GM23338 (cell line): Measurements from ENCODE around the gene PIK3C3. TPM values are rescaled to one million over a fixed set of nuclear protein-coding genes. Genes with fewer than 3 reads are reported as not detected.

Experiments used
- ATAC-seq: fragments of 200-7000 bp; cut with Tn5 transposase; 3 replicates; pipeline ENCODE4 v1.9.1; 2020
- DNase-seq: peaks from one replicate; pipeline ENCODE4 v3.0.0-alpha.2; 2015; ENCODE audit warnings: low spot score
- H2AFZ ChIP-seq: fragments of 200-600 bp; sonication (generic); 2 replicates; pipeline ENCODE4 v1.8.0; 2016; ENCODE audit warnings: antibody characterized with exemption, mild to moderate bottlenecking, moderate library complexity
- H3F3A ChIP-seq: fragments of 200-600 bp; sonication (generic); replicated peaks from 2 replicates; pipeline ENCODE4 v1.8.0; 2017; ENCODE audit warnings: antibody characterized with exemption, mixed run types, low read depth
- H3K27ac ChIP-seq: fragments of 200-600 bp; sonication (generic); 2 replicates; pipeline ENCODE4 v1.6.1; 2016; ENCODE audit warnings: low read depth
- H3K27me3 ChIP-seq: fragments of 200-600 bp; sonication (generic); 2 replicates; pipeline ENCODE4 v1.8.0; 2016; ENCODE audit warnings: mild to moderate bottlenecking, mixed run types, moderate library complexity; ENCODE audit not compliant: insufficient read depth
- H3K36me3 ChIP-seq: fragments of 200-600 bp; sonication (generic); 2 replicates; pipeline ENCODE4 v1.8.0; 2016; ENCODE audit warnings: mild to moderate bottlenecking; ENCODE audit not compliant: insufficient read depth
- H3K4me1 ChIP-seq: fragments of 200-600 bp; sonication (generic); 2 replicates; pipeline ENCODE4 v1.8.0; 2016; ENCODE audit warnings: mild to moderate bottlenecking, moderate library complexity; ENCODE audit not compliant: insufficient read depth
- H3K4me2 ChIP-seq: fragments of 200-600 bp; sonication (generic); 2 replicates; pipeline ENCODE4 v1.7.1; 2017; ENCODE audit warnings: mixed run types
- H3K4me3 ChIP-seq: fragments of 200-600 bp; sonication (generic); 2 replicates; pipeline ENCODE4 v1.6.1; 2016; ENCODE audit warnings: mixed run types
- H3K79me2 ChIP-seq: fragments of 200-600 bp; sonication (generic); replicated peaks from 2 replicates; pipeline ENCODE4 v1.8.0; 2017; ENCODE audit warnings: mild to moderate bottlenecking; ENCODE audit not compliant: insufficient read depth
- H3K9me2 ChIP-seq: fragments of 200-600 bp; sonication (generic); 2 replicates; pipeline ENCODE4 v1.8.0; 2017; ENCODE audit not compliant: insufficient read depth
- H4K20me1 ChIP-seq: fragments of 200-600 bp; sonication (generic); replicated peaks from 2 replicates; pipeline ENCODE4 v1.8.0; 2017; ENCODE audit warnings: mild to moderate bottlenecking; ENCODE audit not compliant: insufficient read depth
- H3K27ac Mint-ChIP-seq: 2 replicates; pipeline ENCODE4 v1.8.0; 2020; ENCODE audit warnings: inconsistent platforms, mild to moderate bottlenecking, moderate library complexity, mixed read lengths
- H3K27me3 Mint-ChIP-seq: 3 replicates; pipeline ENCODE4 v1.8.0; 2022; ENCODE audit warnings: low read depth, mild to moderate bottlenecking, moderate library complexity, mixed read lengths, inconsistent platforms; ENCODE audit not compliant: insufficient read depth, poor library complexity
- H3K36me3 Mint-ChIP-seq: 3 replicates; pipeline ENCODE4 v1.8.0; 2021; ENCODE audit warnings: low read depth, mild to moderate bottlenecking, inconsistent platforms, moderate library complexity, mixed read lengths
- H3K4me1 Mint-ChIP-seq: 3 replicates; pipeline ENCODE4 v1.8.0; 2020; ENCODE audit warnings: mild to moderate bottlenecking, inconsistent platforms, mixed read lengths
- H3K4me3 Mint-ChIP-seq: 3 replicates; pipeline ENCODE4 v1.8.0; 2021; ENCODE audit warnings: moderate library complexity, mild to moderate bottlenecking, inconsistent platforms, mixed read lengths
- H3K9me3 Mint-ChIP-seq: 3 replicates; pipeline ENCODE4 v1.8.0; 2020; ENCODE audit warnings: moderate library complexity, mild to moderate bottlenecking, inconsistent platforms, mixed read lengths
- CREB1 ChIP-seq: fragments of 250-450 bp; sonication (Bioruptor Pico); IDR thresholded peaks from 2 replicates; pipeline ENCODE4 v1.5.0; 2020; ENCODE audit warnings: low read depth, mild to moderate bottlenecking, moderate library complexity
- EZH2 ChIP-seq: fragments of 200-600 bp; sonication (generic); IDR thresholded peaks from one replicate; pipeline ENCODE4 v1.8.0; 2017; ENCODE audit warnings: antibody characterized with exemption, mild to moderate bottlenecking, low read depth; ENCODE audit not compliant: unreplicated experiment
- EZH2phosphoT487 ChIP-seq: fragments of 200-600 bp; sonication (generic); IDR thresholded peaks from one replicate; pipeline ENCODE4 v1.8.1; 2018; ENCODE audit warnings: antibody characterized with exemption; ENCODE audit not compliant: unreplicated experiment
- JUNB ChIP-seq: IDR thresholded peaks from one replicate; pipeline ENCODE4 v1.6.1; 2016; ENCODE audit warnings: antibody characterized with exemption; ENCODE audit not compliant: unreplicated experiment
- NANOG ChIP-seq: IDR thresholded peaks from 2 replicates; pipeline ENCODE4 v1.6.1; 2016; ENCODE audit warnings: antibody characterized with exemption, borderline replicate concordance
- POLR2AphosphoS5 ChIP-seq: IDR thresholded peaks from 2 replicates; pipeline ENCODE4 v1.6.1; 2016; ENCODE audit warnings: antibody characterized with exemption, low read depth
- STAT1 ChIP-seq: IDR thresholded peaks from one replicate; pipeline ENCODE4 v1.6.1; 2016; ENCODE audit warnings: antibody characterized with exemption; ENCODE audit not compliant: unreplicated experiment
- ZNF114 ChIP-seq: fragments of 250-450 bp; sonication (Bioruptor Pico); IDR thresholded peaks from 2 replicates; pipeline ENCODE4 v1.5.0; 2020; ENCODE audit warnings: mild to moderate bottlenecking, moderate library complexity
- ZNF331 ChIP-seq: fragments of 250-450 bp; sonication (Bioruptor Pico); IDR thresholded peaks from 2 replicates; pipeline ENCODE4 v1.5.0; 2020; ENCODE audit warnings: low read depth, mild to moderate bottlenecking, moderate library complexity
- polyA plus RNA-seq: library from polyadenylated mRNA; unstranded; fragments of >200 nt; fragmentation: Nextera tagmentation; extraction: Ambion mirVana; gene quantifications from 2 replicates; pipeline ENCODE4 v1.2.1, GENCODE V29; 2016
- total RNA-seq: library from RNA; depleted of rRNA; stranded (reverse); fragments of >200 nt; shearing (Covaris generic); gene quantifications from 2 replicates; pipeline ENCODE4 v1.2.3, GENCODE V29; 2014
- TF ChIP-seq, protein P1 (sequence below): fragments of 250-450 bp; sonication (Bioruptor Pico); IDR thresholded peaks from 2 replicates; pipeline ENCODE4 v1.5.0; 2020; ENCODE audit warnings: mild to moderate bottlenecking, moderate library complexity
- TF ChIP-seq, protein P2 (sequence below): IDR thresholded peaks from 2 replicates; pipeline ENCODE4 v1.6.1; 2016; ENCODE audit warnings: antibody characterized with exemption
- TF ChIP-seq, protein P3 (sequence below), 2 experiments: fragments of 200-600 bp in 1 of 2; sonication (generic) in 1 of 2; conservative IDR thresholded peaks; 2 replicates each; pipeline versions ENCODE4 v1.5.1 to v1.6.1; 2016 to 2017; ENCODE audit warnings: antibody characterized with exemption in 2 of 2, low read depth in 2 of 2, mild to moderate bottlenecking in 2 of 2, moderate library complexity in 1 of 2
- TF ChIP-seq, protein P4 (sequence below): IDR thresholded peaks from one replicate; pipeline ENCODE4 v1.6.1; 2018; ENCODE audit warnings: antibody characterized with exemption; ENCODE audit not compliant: unreplicated experiment

The PIK3C3 gene
- total and polyA plus RNA-seq, 2 experiments from 2014 or later, result 25.9 to 35.4 TPM

DNA sequence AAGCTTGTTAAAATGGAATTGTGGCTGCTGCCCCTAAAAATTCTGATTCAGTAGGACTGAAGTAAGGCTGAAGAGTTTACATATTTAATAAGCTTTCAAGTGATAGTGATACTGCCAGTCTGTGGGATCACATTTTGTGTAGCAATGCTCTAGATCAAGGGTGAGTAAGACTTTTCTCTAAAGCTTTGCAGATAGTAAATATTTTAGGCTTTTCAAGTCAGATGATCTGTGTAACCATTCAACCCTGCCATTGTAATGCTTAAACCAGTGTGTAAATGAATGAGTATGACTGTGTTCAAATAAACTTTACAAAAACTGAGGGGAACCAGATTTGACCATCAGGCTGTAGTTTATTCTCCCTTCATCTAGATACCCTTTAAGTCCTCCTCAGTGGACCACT is 92.7 kb downstream of the PIK3C3 start:
- H4K20me1 ChIP-seq, result no peaks in the 10 kb centered on the region
- no peak for DNase-seq
- no peak overlapping the region for H3K27ac Mint-ChIP-seq
- no peak overlapping the region for H3K4me3 ChIP-seq
- no peaks in the 10 kb centered on the region for H3K27me3 ChIP-seq
- peaks cover 17% of the 10 kb centered on the region; the same call in 2 of the 3 replicates for H3K36me3 Mint-ChIP-seq
- no peaks in the 10 kb centered on the region for H3F3A ChIP-seq
- no peaks in the 10 kb centered on the region for H3K27me3 Mint-ChIP-seq
- TF ChIP-seq EZH2, result no peak
- TF ChIP-seq JUNB, result no peak
- no peak for TF ChIP-seq NANOG
- TF ChIP-seq POLR2AphosphoS5, result no peak
- no peak for TF ChIP-seq ZNF331
- TF ChIP-seq, protein P1, sequence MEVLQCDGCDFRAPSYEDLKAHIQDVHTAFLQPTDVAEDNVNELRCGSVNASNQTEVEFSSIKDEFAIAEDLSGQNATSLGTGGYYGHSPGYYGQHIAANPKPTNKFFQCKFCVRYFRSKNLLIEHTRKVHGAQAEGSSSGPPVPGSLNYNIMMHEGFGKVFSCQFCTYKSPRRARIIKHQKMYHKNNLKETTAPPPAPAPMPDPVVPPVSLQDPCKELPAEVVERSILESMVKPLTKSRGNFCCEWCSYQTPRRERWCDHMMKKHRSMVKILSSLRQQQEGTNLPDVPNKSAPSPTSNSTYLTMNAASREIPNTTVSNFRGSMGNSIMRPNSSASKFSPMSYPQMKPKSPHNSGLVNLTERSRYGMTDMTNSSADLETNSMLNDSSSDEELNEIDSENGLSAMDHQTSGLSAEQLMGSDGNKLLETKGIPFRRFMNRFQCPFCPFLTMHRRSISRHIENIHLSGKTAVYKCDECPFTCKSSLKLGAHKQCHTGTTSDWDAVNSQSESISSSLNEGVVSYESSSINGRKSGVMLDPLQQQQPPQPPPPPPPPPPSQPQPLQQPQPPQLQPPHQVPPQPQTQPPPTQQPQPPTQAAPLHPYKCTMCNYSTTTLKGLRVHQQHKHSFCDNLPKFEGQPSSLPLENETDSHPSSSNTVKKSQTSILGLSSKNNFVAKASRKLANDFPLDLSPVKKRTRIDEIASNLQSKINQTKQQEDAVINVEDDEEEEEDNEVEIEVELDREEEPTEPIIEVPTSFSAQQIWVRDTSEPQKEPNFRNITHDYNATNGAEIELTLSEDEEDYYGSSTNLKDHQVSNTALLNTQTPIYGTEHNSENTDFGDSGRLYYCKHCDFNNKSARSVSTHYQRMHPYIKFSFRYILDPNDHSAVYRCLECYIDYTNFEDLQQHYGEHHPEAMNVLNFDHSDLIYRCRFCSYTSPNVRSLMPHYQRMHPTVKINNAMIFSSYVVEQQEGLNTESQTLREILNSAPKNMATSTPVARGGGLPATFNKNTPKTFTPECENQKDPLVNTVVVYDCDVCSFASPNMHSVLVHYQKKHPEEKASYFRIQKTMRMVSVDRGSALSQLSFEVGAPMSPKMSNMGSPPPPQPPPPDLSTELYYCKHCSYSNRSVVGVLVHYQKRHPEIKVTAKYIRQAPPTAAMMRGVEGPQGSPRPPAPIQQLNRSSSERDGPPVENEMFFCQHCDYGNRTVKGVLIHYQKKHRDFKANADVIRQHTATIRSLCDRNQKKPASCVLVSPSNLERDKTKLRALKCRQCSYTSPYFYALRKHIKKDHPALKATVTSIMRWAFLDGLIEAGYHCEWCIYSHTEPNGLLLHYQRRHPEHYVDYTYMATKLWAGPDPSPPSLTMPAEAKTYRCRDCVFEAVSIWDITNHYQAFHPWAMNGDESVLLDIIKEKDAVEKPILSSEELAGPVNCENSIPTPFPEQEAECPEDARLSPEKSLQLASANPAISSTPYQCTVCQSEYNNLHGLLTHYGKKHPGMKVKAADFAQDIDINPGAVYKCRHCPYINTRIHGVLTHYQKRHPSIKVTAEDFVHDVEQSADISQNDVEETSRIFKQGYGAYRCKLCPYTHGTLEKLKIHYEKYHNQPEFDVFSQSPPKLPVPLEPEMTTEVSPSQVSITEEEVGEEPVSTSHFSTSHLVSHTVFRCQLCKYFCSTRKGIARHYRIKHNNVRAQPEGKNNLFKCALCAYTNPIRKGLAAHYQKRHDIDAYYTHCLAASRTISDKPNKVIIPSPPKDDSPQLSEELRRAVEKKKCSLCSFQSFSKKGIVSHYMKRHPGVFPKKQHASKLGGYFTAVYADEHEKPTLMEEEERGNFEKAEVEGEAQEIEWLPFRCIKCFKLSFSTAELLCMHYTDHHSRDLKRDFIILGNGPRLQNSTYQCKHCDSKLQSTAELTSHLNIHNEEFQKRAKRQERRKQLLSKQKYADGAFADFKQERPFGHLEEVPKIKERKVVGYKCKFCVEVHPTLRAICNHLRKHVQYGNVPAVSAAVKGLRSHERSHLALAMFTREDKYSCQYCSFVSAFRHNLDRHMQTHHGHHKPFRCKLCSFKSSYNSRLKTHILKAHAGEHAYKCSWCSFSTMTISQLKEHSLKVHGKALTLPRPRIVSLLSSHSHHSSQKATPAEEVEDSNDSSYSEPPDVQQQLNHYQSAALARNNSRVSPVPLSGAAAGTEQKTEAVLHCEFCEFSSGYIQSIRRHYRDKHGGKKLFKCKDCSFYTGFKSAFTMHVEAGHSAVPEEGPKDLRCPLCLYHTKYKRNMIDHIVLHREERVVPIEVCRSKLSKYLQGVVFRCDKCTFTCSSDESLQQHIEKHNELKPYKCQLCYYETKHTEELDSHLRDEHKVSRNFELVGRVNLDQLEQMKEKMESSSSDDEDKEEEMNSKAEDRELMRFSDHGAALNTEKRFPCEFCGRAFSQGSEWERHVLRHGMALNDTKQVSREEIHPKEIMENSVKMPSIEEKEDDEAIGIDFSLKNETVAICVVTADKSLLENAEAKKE (CRISPR knock-in tag), result no peak
- no peak for TF ChIP-seq STAT1
- TF ChIP-seq CREB1 (CRISPR knock-in tag), result no peak
- TF ChIP-seq, protein P2, sequence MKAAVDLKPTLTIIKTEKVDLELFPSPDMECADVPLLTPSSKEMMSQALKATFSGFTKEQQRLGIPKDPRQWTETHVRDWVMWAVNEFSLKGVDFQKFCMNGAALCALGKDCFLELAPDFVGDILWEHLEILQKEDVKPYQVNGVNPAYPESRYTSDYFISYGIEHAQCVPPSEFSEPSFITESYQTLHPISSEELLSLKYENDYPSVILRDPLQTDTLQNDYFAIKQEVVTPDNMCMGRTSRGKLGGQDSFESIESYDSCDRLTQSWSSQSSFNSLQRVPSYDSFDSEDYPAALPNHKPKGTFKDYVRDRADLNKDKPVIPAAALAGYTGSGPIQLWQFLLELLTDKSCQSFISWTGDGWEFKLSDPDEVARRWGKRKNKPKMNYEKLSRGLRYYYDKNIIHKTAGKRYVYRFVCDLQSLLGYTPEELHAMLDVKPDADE, result no peak
- no peak for TF ChIP-seq EZH2phosphoT487
- TF ChIP-seq, protein P3, sequence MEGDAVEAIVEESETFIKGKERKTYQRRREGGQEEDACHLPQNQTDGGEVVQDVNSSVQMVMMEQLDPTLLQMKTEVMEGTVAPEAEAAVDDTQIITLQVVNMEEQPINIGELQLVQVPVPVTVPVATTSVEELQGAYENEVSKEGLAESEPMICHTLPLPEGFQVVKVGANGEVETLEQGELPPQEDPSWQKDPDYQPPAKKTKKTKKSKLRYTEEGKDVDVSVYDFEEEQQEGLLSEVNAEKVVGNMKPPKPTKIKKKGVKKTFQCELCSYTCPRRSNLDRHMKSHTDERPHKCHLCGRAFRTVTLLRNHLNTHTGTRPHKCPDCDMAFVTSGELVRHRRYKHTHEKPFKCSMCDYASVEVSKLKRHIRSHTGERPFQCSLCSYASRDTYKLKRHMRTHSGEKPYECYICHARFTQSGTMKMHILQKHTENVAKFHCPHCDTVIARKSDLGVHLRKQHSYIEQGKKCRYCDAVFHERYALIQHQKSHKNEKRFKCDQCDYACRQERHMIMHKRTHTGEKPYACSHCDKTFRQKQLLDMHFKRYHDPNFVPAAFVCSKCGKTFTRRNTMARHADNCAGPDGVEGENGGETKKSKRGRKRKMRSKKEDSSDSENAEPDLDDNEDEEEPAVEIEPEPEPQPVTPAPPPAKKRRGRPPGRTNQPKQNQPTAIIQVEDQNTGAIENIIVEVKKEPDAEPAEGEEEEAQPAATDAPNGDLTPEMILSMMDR (conservative IDR thresholded peaks at IDR 0.05; ENCODE audit: low read depth in 2 of 2), result no peak
- TF ChIP-seq, protein P4, sequence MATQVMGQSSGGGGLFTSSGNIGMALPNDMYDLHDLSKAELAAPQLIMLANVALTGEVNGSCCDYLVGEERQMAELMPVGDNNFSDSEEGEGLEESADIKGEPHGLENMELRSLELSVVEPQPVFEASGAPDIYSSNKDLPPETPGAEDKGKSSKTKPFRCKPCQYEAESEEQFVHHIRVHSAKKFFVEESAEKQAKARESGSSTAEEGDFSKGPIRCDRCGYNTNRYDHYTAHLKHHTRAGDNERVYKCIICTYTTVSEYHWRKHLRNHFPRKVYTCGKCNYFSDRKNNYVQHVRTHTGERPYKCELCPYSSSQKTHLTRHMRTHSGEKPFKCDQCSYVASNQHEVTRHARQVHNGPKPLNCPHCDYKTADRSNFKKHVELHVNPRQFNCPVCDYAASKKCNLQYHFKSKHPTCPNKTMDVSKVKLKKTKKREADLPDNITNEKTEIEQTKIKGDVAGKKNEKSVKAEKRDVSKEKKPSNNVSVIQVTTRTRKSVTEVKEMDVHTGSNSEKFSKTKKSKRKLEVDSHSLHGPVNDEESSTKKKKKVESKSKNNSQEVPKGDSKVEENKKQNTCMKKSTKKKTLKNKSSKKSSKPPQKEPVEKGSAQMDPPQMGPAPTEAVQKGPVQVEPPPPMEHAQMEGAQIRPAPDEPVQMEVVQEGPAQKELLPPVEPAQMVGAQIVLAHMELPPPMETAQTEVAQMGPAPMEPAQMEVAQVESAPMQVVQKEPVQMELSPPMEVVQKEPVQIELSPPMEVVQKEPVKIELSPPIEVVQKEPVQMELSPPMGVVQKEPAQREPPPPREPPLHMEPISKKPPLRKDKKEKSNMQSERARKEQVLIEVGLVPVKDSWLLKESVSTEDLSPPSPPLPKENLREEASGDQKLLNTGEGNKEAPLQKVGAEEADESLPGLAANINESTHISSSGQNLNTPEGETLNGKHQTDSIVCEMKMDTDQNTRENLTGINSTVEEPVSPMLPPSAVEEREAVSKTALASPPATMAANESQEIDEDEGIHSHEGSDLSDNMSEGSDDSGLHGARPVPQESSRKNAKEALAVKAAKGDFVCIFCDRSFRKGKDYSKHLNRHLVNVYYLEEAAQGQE, result no peak
- TF ChIP-seq ZNF114 (CRISPR knock-in tag), result no peak
- H3K27ac ChIP-seq, result no peak overlapping the region
- peaks cover 3% of the 10 kb centered on the region; the same call in 1 of the 3 replicates for H3K4me1 Mint-ChIP-seq
- H3K4me1 ChIP-seq, result no peaks in the 10 kb centered on the region
- no peaks in the 10 kb centered on the region for H3K9me2 ChIP-seq
- no peak overlapping the region for H3K4me3 Mint-ChIP-seq
- no peaks in the 10 kb centered on the region for H3K36me3 ChIP-seq
- no peak overlapping the region for H2AFZ ChIP-seq
- no peak overlapping the region for H3K4me2 ChIP-seq
- ATAC-seq, result no peak
- H3K9me3 Mint-ChIP-seq, result no peaks in the 10 kb centered on the region
- H3K79me2 ChIP-seq, result no peaks in the 10 kb centered on the region
